Central memory CD8-positive, alpha-beta T cell (primary cell): ENCODE measurements around the gene ARHGEF17.

Experiments
- ATAC-seq: fragments of 150-1000 bp; cut with Tn5 transposase; replicated peaks from 2 replicates; pipeline ENCODE4 v1.10.0; 2022; ENCODE audit warnings: mild to moderate bottlenecking, moderate FRiP score, moderate number of reproducible peaks; ENCODE audit not compliant: poor library complexity, severe bottlenecking; ENCODE audit errors: extremely low read depth
- DNase-seq, 2 donors: peaks; one replicate each; pipeline ENCODE4 v3.0.0; 2021; ENCODE audit warnings: low spot score in 2 of 2
- H3K27ac Mint-ChIP-seq: one replicate; pipeline ENCODE4 v1.8.0; 2022; ENCODE audit warnings: low read depth, mild to moderate bottlenecking, moderate library complexity, mixed read lengths
- H3K27me3 Mint-ChIP-seq: one replicate; pipeline ENCODE4 v1.8.0; 2022; ENCODE audit warnings: mixed read lengths
- H3K36me3 Mint-ChIP-seq: one replicate; pipeline ENCODE4 v1.8.0; 2022; ENCODE audit warnings: mild to moderate bottlenecking, moderate library complexity, mixed read lengths; ENCODE audit not compliant: insufficient read depth
- H3K4me1 Mint-ChIP-seq: one replicate; pipeline ENCODE4 v1.8.0; 2022; ENCODE audit warnings: mixed read lengths
- H3K4me3 Mint-ChIP-seq: one replicate; pipeline ENCODE4 v1.8.0; 2022; ENCODE audit warnings: mild to moderate bottlenecking, moderate library complexity, mixed read lengths
- H3K9me3 Mint-ChIP-seq: one replicate; pipeline ENCODE4 v1.8.0; 2022; ENCODE audit warnings: mixed read lengths

Gene ARHGEF17

DNA sequence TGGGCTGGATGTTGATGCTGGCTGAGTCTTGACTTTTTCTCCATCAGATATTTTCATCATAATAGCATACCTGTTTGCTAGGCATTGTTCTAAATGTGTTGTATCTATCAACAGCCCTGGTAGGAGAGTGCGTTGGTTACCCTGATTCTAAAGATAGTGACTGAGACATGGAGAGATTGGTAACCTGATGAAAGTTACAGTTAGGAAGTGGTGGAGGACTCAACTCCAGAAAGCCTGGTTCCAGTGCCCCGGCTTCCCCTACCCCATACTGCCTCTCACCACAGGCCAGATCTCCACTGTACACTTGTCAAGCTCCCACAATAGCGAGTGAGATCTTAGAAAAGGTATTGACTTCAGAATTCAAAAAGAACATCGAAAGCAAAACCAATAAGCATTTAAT, 45.3 kb downstream of the ARHGEF17 start:
- Mint-ChIP-seq H3K36me3 (no peaks in the 10 kb centered on the region), H3K4me1 (no peaks in the 10 kb centered on the region), H3K27me3 (peaks cover 3% of the 10 kb centered on the region), H3K9me3 (no peaks in the 10 kb centered on the region), H3K4me3 (no peak overlapping the region), H3K27ac (no peak overlapping the region)
- ATAC-seq: no peak
- DNase-seq: no peak

GRCh38 chr11:73355109-73355508, 47.0 kb downstream of the ARHGEF17 start:
- Mint-ChIP-seq H3K27me3 (no peaks in the 10 kb centered on the region), H3K9me3 (no peaks in the 10 kb centered on the region), H3K27ac (no peak overlapping the region), H3K36me3 (no peaks in the 10 kb centered on the region), H3K4me1 (no peaks in the 10 kb centered on the region), H3K4me3 (no peak overlapping the region)
- no peak for ATAC-seq
- no peak for DNase-seq

GRCh38 chr11:73356979-73357860, 49.1 kb downstream of the ARHGEF17 start:
- Mint-ChIP-seq H3K36me3 (no peaks in the 10 kb centered on the region), H3K9me3 (no peaks in the 10 kb centered on the region), H3K27ac (no peak overlapping the region), H3K4me3 (no peak overlapping the region), H3K4me1 (no peaks in the 10 kb centered on the region), H3K27me3 (no peaks in the 10 kb centered on the region)
- DNase-seq: no peak
- ATAC-seq: no peak

GRCh38 chr11:73358071-73358470, 50.0 kb downstream of the ARHGEF17 start:
- Mint-ChIP-seq H3K27ac (no peak overlapping the region), H3K4me1 (no peaks in the 10 kb centered on the region), H3K9me3 (no peaks in the 10 kb centered on the region), H3K4me3 (no peak overlapping the region), H3K27me3 (no peaks in the 10 kb centered on the region), H3K36me3 (no peaks in the 10 kb centered on the region)
- no peak for ATAC-seq
- DNase-seq: no peak

- Mint-ChIP-seq H3K27me3 (no peaks in the 10 kb centered on the region), H3K9me3 (no peaks in the 10 kb centered on the region), H3K36me3 (no peaks in the 10 kb centered on the region), H3K27ac (no peak overlapping the region), H3K4me1 (no peaks in the 10 kb centered on the region), H3K4me3 (no peak overlapping the region)
- no peak for DNase-seq
- ATAC-seq: no peak
Measured at GRCh38 chr11:73359341-73359740, 51.3 kb downstream of the ARHGEF17 start.

DNA sequence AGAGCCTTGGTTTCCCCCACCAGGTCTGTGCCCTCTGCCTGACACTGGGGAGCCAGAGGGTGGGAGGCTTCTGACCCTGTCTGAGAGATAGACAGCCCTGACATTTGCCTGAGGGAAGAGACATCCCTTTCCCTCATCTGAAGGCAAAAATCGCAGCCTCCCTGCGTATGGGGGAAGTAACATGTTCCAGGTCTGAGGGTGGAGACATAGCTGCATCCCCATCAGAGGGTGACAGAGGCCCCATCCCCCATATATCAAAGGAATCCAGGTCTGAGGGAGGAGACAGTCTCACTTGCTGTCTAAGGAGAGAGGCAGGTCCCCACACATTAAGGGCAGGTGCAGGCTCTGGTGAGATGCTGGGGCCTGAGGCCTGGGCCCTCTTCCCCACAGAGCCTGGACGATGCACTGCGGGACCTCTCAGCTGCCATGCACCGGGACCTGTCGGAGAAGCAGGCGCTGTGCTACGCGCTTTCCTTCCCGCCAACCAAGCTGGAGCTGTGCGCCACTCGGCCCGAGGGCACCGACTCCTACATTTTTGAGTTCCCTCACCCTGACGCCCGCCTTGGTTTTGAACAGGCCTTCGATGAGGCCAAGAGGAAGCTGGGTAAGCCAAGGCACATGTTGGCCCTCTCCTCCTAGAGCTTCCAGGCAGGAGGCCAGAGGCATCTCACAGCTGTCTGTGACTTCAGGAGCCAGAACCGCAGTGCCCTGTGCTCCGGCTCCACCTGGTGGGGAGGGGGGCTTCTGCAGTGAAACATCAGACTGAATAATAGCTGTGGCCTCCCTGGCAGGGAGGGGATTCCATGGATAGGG, 52.1 kb downstream of the ARHGEF17 start:
- no peaks in the 10 kb centered on the region for H3K36me3 Mint-ChIP-seq
- no peaks in the 10 kb centered on the region for H3K27me3 Mint-ChIP-seq
- H3K9me3 Mint-ChIP-seq: no peaks in the 10 kb centered on the region
- no peak overlapping the region for H3K27ac Mint-ChIP-seq
- no peaks in the 10 kb centered on the region for H3K4me1 Mint-ChIP-seq
- H3K4me3 Mint-ChIP-seq: no peak overlapping the region
- no peak for DNase-seq
- no peak for ATAC-seq

- no peak for DNase-seq
- H3K36me3 Mint-ChIP-seq: no peaks in the 10 kb centered on the region
- H3K9me3 Mint-ChIP-seq: no peaks in the 10 kb centered on the region
- H3K4me1 Mint-ChIP-seq: peaks cover 4% of the 10 kb centered on the region
- H3K4me3 Mint-ChIP-seq: no peak overlapping the region
- H3K27me3 Mint-ChIP-seq: no peaks in the 10 kb centered on the region
- no peak for ATAC-seq
- no peak overlapping the region for H3K27ac Mint-ChIP-seq
Measured at GRCh38 chr11:73360743-73361369, 52.8 kb downstream of the ARHGEF17 start.

- Mint-ChIP-seq H3K9me3 (no peaks in the 10 kb centered on the region), H3K27ac (peak overlapping the region; percentile 50), H3K4me3 (no peak overlapping the region), H3K4me1 (peaks cover 15% of the 10 kb centered on the region), H3K36me3 (no peaks in the 10 kb centered on the region), H3K27me3 (no peaks in the 10 kb centered on the region)
- DNase-seq (no peak), ATAC-seq (no peak)
Measured at GRCh38 chr11:73361953-73362776, 54.1 kb downstream of the ARHGEF17 start.

GRCh38 chr11:73363147-73363546, 55.1 kb downstream of the ARHGEF17 start:
- Mint-ChIP-seq H3K9me3 (no peaks in the 10 kb centered on the region), H3K36me3 (no peaks in the 10 kb centered on the region), H3K27ac (peak overlapping the region; percentile 50), H3K4me1 (peaks cover 21% of the 10 kb centered on the region), H3K27me3 (no peaks in the 10 kb centered on the region), H3K4me3 (no peak overlapping the region)
- DNase-seq (no peak), ATAC-seq (no peak)

- Mint-ChIP-seq H3K27ac (peak overlapping the region; percentile 93), H3K9me3 (no peaks in the 10 kb centered on the region), H3K4me3 (peak overlapping the region; percentile 65), H3K27me3 (no peaks in the 10 kb centered on the region), H3K4me1 (peaks cover 21% of the 10 kb centered on the region), H3K36me3 (peaks cover 1% of the 10 kb centered on the region)
- no peak for DNase-seq
- peak; percentile 20 for ATAC-seq
Measured at GRCh38 chr11:73365352-73366264, 57.5 kb downstream of the ARHGEF17 start.

DNA sequence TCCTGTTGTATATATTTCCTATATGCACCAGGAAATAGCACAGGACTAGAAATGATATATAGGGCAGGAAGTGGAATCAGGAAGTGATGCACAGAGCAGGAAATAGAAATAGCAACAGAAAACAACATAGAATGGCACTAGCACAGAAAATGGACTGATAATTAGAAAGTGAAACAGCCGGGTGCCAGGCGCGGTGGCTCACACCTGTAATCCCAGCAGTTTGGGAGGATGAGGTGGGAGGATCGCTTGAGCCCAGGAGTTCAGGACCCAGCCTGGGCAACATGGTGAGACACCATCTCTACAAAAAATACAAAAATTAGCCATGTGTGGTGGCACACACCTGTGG, 58.2 kb downstream of the ARHGEF17 start:
- peaks cover 1% of the 10 kb centered on the region for H3K36me3 Mint-ChIP-seq
- peaks cover 21% of the 10 kb centered on the region for H3K4me1 Mint-ChIP-seq
- H3K9me3 Mint-ChIP-seq: no peaks in the 10 kb centered on the region
- H3K27ac Mint-ChIP-seq: peak overlapping the region; percentile 93
- ATAC-seq: peak; percentile 99
- peak overlapping the region; percentile 65 for H3K4me3 Mint-ChIP-seq
- H3K27me3 Mint-ChIP-seq: no peaks in the 10 kb centered on the region
- DNase-seq: peak in 1 of 2 donors; percentile 38
